H1 (cell line): Measurements from ENCODE around the gene SLC25A26. TPM values are rescaled to one million over a fixed set of nuclear protein-coding genes. Genes with fewer than 3 reads are reported as not detected.

ENCODE experiments used
- CTCF ChIA-PET: fragments of 300-600 bp; sonication (Branson Sonifier 250); formaldehyde crosslinking; loops from one replicate; lab custom pipeline; 2021; ENCODE audit not compliant: partially characterized antibody; lab: Charles Lee
- POLR2A ChIA-PET: fragments of 300-600 bp; sonication (Branson Sonifier 250); formaldehyde crosslinking; loops from one replicate; lab custom pipeline; 2021; ENCODE audit warnings: inconsistent platforms; ENCODE audit not compliant: partially characterized antibody; lab: Charles Lee
- DNase-seq, 2 experiments: peaks; one replicate each; pipeline versions ENCODE4 v3.0.0 to v3.0.0-alpha.2; 2010 to 2022; ENCODE audit warnings: low spot score in 2 of 2, low read depth in 1 of 2, mixed read lengths in 1 of 2
- FAIRE-seq: peaks from 2 replicates; lab custom pipeline; 2011; peaks lifted over from hg19 to GRCh38; lab: Jason Lieb, UNC
- H2AFZ ChIP-seq: 2 replicates; pipeline ENCODE4 v1.8.1; 2012; ENCODE audit warnings: low read length, inconsistent platforms
- H2AK5ac ChIP-seq: 2 replicates; pipeline ENCODE4 v1.6.1; 2013; ENCODE audit warnings: low read depth, low read length
- H2BK120ac ChIP-seq: replicated peaks from 2 replicates; pipeline ENCODE3; 2013; ENCODE audit warnings: low read depth, low read length, inconsistent platforms
- H2BK12ac ChIP-seq: 2 replicates; pipeline ENCODE4 v1.6.1; 2013; ENCODE audit warnings: low read depth, low read length
- H2BK15ac ChIP-seq: 2 replicates; pipeline ENCODE4 v1.6.1; 2013; ENCODE audit warnings: low read length
- H2BK20ac ChIP-seq: 2 replicates; pipeline ENCODE4 v1.6.1; 2013; ENCODE audit warnings: low read length
- H2BK5ac ChIP-seq: 2 replicates; pipeline ENCODE4 v1.6.1; 2013; ENCODE audit warnings: low read depth, low read length
- H3K14ac ChIP-seq: 2 replicates; pipeline ENCODE4 v1.6.1; 2013; ENCODE audit warnings: inconsistent platforms; ENCODE audit not compliant: insufficient read length
- H3K18ac ChIP-seq: 2 replicates; pipeline ENCODE4 v1.6.1; 2013; ENCODE audit warnings: low read length; ENCODE audit errors: extremely low read depth
- H3K23ac ChIP-seq: 2 replicates; pipeline ENCODE4 v1.6.1; 2013; ENCODE audit warnings: inconsistent platforms; ENCODE audit not compliant: insufficient read length
- H3K23me2 ChIP-seq: 2 replicates; pipeline ENCODE4 v1.6.1; 2013; ENCODE audit warnings: low read depth, low read length
- H3K27ac ChIP-seq: 2 replicates; pipeline ENCODE4 v1.6.1; 2011; ENCODE audit warnings: low read depth, low read length, inconsistent platforms
- H3K27me3 ChIP-seq, 4 experiments: replicated peaks in 1 of 4; 1 replicate in 1 of 4; 2 replicates in 3 of 4; pipeline versions ENCODE4 v1.6.1 to v1.8.1; 2011 to 2013; ENCODE audit warnings: low read length in 3 of 4, mild to moderate bottlenecking in 3 of 4, inconsistent platforms in 2 of 4, mixed read lengths in 2 of 4, moderate library complexity in 1 of 4; ENCODE audit not compliant: control insufficient read depth in 3 of 4, insufficient read depth in 3 of 4; ENCODE audit errors: extremely low read depth in 1 of 4
- H3K36me3 ChIP-seq, 4 experiments: 2 replicates each; pipeline versions ENCODE4 v1.6.1 to v1.8.1; 2011 to 2013; ENCODE audit warnings: mild to moderate bottlenecking in 4 of 4, low read length in 3 of 4, moderate library complexity in 2 of 4, control low read depth in 1 of 4, inconsistent platforms in 1 of 4; ENCODE audit not compliant: insufficient read depth in 4 of 4, control insufficient read depth in 2 of 4
- H3K4ac ChIP-seq: replicated peaks from 2 replicates; pipeline ENCODE3; 2013; ENCODE audit warnings: low read length, low read depth, mixed read lengths, inconsistent platforms; ENCODE audit not compliant: insufficient read length
- H3K4me1 ChIP-seq, 4 experiments: replicated peaks in 1 of 4; 1 replicate in 1 of 4; 2 replicates in 3 of 4; pipeline versions ENCODE4 v1.6.1 to v1.8.1; 2011 to 2013; ENCODE audit warnings: low read length in 3 of 4, inconsistent platforms in 2 of 4, mixed read lengths in 1 of 4; ENCODE audit not compliant: insufficient read depth in 4 of 4, control insufficient read depth in 3 of 4
- H3K4me2 ChIP-seq, 2 experiments: 2 replicates each; pipeline versions ENCODE4 v1.6.1 to v1.8.1; 2011 to 2013; ENCODE audit warnings: low read depth in 2 of 2, low read length in 2 of 2, control low read depth in 1 of 2, inconsistent platforms in 1 of 2, mild to moderate bottlenecking in 1 of 2; ENCODE audit not compliant: insufficient read depth in 1 of 2
- H3K4me3 ChIP-seq, 4 experiments: fragments of 200-600, 300-600 bp in 1 of 4; sonication (generic), shearing (Covaris generic), sonication (Bioruptor Twin) in 1 of 4; 2 replicates each; pipeline versions ENCODE4 v1.5.1 to v1.8.1; 2011 to 2016; ENCODE audit warnings: low read length in 4 of 4, low read depth in 3 of 4, control low read depth in 2 of 4, inconsistent platforms in 2 of 4, mild to moderate bottlenecking in 2 of 4, mixed read lengths in 1 of 4, moderate library complexity in 1 of 4; ENCODE audit not compliant: insufficient read depth in 2 of 4; ENCODE audit errors: extremely low read depth in 1 of 4
- H3K56ac ChIP-seq: replicated peaks from 2 replicates; pipeline ENCODE3; 2013; ENCODE audit warnings: low read depth, mild to moderate bottlenecking, mixed read lengths, low read length, inconsistent platforms; ENCODE audit not compliant: insufficient read length
- H3K79me1 ChIP-seq: 2 replicates; pipeline ENCODE4 v1.6.1; 2013; ENCODE audit warnings: low read depth, low read length, control low read depth
- H3K79me2 ChIP-seq, 2 experiments: 2 replicates each; pipeline versions ENCODE4 v1.6.1 to v1.8.1; 2012 to 2013; ENCODE audit warnings: low read length in 2 of 2, mild to moderate bottlenecking in 2 of 2, inconsistent platforms in 1 of 2; ENCODE audit not compliant: insufficient read depth in 2 of 2, control insufficient read depth in 1 of 2
- H3K9ac ChIP-seq, 4 experiments: replicated peaks in 1 of 4; 1 replicate in 1 of 4; 2 replicates in 3 of 4; pipeline versions ENCODE4 v1.6.1 to v1.8.1; 2011 to 2013; ENCODE audit warnings: low read depth in 3 of 4, low read length in 3 of 4, control low read depth in 2 of 4, mild to moderate bottlenecking in 2 of 4, moderate library complexity in 2 of 4, inconsistent platforms in 1 of 4; ENCODE audit errors: extremely low read depth in 1 of 4
- H3K9me3 ChIP-seq, 2 experiments: 2 replicates each; pipeline versions ENCODE4 v1.6.1 to v1.8.1; 2012 to 2013; ENCODE audit warnings: mild to moderate bottlenecking in 2 of 2, moderate library complexity in 2 of 2, control low read depth in 1 of 2, inconsistent platforms in 1 of 2, low read depth in 1 of 2, low read length in 1 of 2, mixed read lengths in 1 of 2; ENCODE audit not compliant: insufficient read depth in 2 of 2
- H4K20me1 ChIP-seq, 2 experiments: replicated peaks in 1 of 2; 2 replicates each; pipeline versions ENCODE3 to v1.8.1; 2011 to 2013; ENCODE audit warnings: inconsistent platforms in 2 of 2, low read length in 2 of 2, mild to moderate bottlenecking in 1 of 2; ENCODE audit not compliant: insufficient read depth in 2 of 2, control insufficient read depth in 1 of 2
- H4K5ac ChIP-seq: 2 replicates; pipeline ENCODE4 v1.6.1; 2013; ENCODE audit warnings: low read length, low read depth, mixed read lengths, inconsistent platforms; ENCODE audit not compliant: insufficient read length
- H4K8ac ChIP-seq: 2 replicates; pipeline ENCODE4 v1.8.0; 2013; ENCODE audit warnings: mild to moderate bottlenecking, moderate library complexity, low read length, inconsistent platforms; ENCODE audit not compliant: insufficient read depth; ENCODE audit errors: extremely low read depth
- H4K91ac ChIP-seq: replicated peaks from 2 replicates; pipeline ENCODE3; 2013; ENCODE audit warnings: low read length, mixed read lengths, inconsistent platforms; ENCODE audit not compliant: insufficient read length
- EZH2 ChIP-seq: fragments of 200-600 bp; sonication (generic); IDR thresholded peaks from 2 replicates; pipeline ENCODE4 v1.7.1; 2012; ENCODE audit warnings: low read depth, mild to moderate bottlenecking, moderate library complexity, low read length, inconsistent platforms; ENCODE audit not compliant: severe bottlenecking
- POLR2AphosphoS5 ChIP-seq: IDR thresholded peaks from 2 replicates; pipeline ENCODE4 v1.6.1; 2011; ENCODE audit warnings: low read depth, low read length
- RXRA ChIP-seq: IDR thresholded peaks from 2 replicates; pipeline ENCODE4 v1.6.1; 2011; ENCODE audit warnings: low read depth, mild to moderate bottlenecking, low read length, moderate library complexity; ENCODE audit not compliant: insufficient read depth
- SRF ChIP-seq: IDR thresholded peaks from 2 replicates; pipeline ENCODE4 v1.6.1; 2011; ENCODE audit warnings: mild to moderate bottlenecking, low read depth, low read length, moderate library complexity
- WGBS, 2 experiments: shearing (Covaris generic) in 1 of 2; methylation state at CpG; one replicate each; pipeline versions ENCODE4 v1.1.6 to v1.1.7; 2013 to 2015; ENCODE audit warnings: low lambda C conversion rate in 2 of 2, mixed read lengths in 2 of 2, inconsistent platforms in 1 of 2, low coverage in 1 of 2, missing lambda C conversion rate in 1 of 2; ENCODE audit not compliant: insufficient replicate concordance in 2 of 2, insufficient coverage in 1 of 2, insufficient read length in 1 of 2; ENCODE audit errors: extremely low coverage in 1 of 2, missing lambda C conversion rate in 1 of 2; 5-methylcytosine and 5-hydroxymethylcytosine counted together
- polyA plus RNA-seq, 7 experiments: library from polyadenylated mRNA; depleted of rRNA in 3 of 7; stranded (reverse) in 5 of 7; unstranded in 2 of 7; fragments of >200 nt in 5 of 7; fragments of 200-250 nt in 2 of 7; gene quantifications; 1 replicate in 5 of 7; 2 replicates in 1 of 7; 4 replicates in 1 of 7; pipeline versions ENCODE4 v1.2.1 to v1.2.3, GENCODE V29; 2011 to 2013; ENCODE audit warnings: missing spikeins in 2 of 7, mixed read lengths in 2 of 7
- total RNA-seq: library from RNA; stranded (reverse); fragmentation: NEBNext Ultra II Directional; extraction: Animal tissue kit (Norgen Biotek cat#: 25700); gene quantifications from 2 replicates; pipeline ENCODE4 v1.2.1, GENCODE V29; 2021
- TF ChIP-seq, protein P1 (sequence below): IDR thresholded peaks from 2 replicates; pipeline ENCODE4 v1.6.1; 2012; ENCODE audit warnings: low read length, inconsistent platforms
- TF ChIP-seq, protein P2 (sequence below): IDR thresholded peaks from 2 replicates; pipeline ENCODE4 v1.6.1; 2012; ENCODE audit warnings: inconsistent platforms

The SLC25A26 gene
- total and polyA plus RNA-seq, 2 of the 8 experiments (the other 6 are each of a cell fraction or from before 2014, with no cell fraction given) = 30.0 to 37.0 TPM

DNA sequence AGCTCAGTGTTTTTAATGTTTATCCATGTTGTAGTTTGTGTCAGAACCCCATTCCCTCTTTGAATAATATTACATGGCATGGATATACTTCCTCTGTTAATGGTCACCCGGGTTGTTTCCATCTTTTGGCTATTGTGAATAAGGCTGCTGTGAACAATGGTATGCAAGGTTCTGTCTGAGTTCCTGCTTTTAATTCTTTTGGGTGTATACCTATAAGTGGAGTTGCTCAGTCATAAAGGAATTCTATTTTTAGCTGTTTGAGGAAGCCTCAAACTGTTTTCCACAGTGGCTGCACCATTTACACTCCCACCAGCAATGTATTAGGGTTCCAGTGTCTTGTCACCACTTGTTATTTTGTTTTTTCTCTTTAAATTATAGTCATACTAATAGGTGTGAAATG is 99.6 kb downstream of the SLC25A26 start:
- Histone ChIP-seq H3K27ac (no peak overlapping the region), H2BK120ac (no peak overlapping the region), H4K5ac (no peak overlapping the region), H2BK15ac (no peak overlapping the region), H4K91ac (no peak overlapping the region), H3K23me2 (peaks cover 2% of the 10 kb centered on the region; the same call in 1 of the 2 replicates), H3K4me3 (no peak overlapping the region), H3K27me3 (no peaks in the 10 kb centered on the region), H3K4ac (no peak overlapping the region), H3K56ac (no peak overlapping the region), H2AFZ (no peak overlapping the region), H3K23ac (no peak overlapping the region), H3K9me3 (no peaks in the 10 kb centered on the region), H4K20me1 (no peaks in the 10 kb centered on the region), H2AK5ac (no peak overlapping the region), H4K8ac (no peak overlapping the region), H3K36me3 (no peaks in the 10 kb centered on the region), H3K18ac (no peak overlapping the region), H3K79me2 (no peaks in the 10 kb centered on the region; a peak in 1 of 4 replicates), H2BK12ac (no peak overlapping the region), H3K79me1 (no peaks in the 10 kb centered on the region; the same call in 1 of the 2 replicates), H3K4me1 (peaks cover 3 to 5% (median 4%) of the 10 kb centered on the region in 4 experiments), H3K9ac (no peak overlapping the region), H3K14ac (no peak overlapping the region), H2BK5ac (no peak overlapping the region), H2BK20ac (no peak overlapping the region), H3K4me2 (no peak overlapping the region)
- FAIRE-seq = no peak
- TF ChIP-seq POLR2AphosphoS5 (no peak), EZH2 (no peak), SRF (no peak), RXRA (no peak)
- TF ChIP-seq, protein P1, sequence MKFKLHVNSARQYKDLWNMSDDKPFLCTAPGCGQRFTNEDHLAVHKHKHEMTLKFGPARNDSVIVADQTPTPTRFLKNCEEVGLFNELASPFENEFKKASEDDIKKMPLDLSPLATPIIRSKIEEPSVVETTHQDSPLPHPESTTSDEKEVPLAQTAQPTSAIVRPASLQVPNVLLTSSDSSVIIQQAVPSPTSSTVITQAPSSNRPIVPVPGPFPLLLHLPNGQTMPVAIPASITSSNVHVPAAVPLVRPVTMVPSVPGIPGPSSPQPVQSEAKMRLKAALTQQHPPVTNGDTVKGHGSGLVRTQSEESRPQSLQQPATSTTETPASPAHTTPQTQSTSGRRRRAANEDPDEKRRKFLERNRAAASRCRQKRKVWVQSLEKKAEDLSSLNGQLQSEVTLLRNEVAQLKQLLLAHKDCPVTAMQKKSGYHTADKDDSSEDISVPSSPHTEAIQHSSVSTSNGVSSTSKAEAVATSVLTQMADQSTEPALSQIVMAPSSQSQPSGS = no peak
- TF ChIP-seq, protein P2, sequence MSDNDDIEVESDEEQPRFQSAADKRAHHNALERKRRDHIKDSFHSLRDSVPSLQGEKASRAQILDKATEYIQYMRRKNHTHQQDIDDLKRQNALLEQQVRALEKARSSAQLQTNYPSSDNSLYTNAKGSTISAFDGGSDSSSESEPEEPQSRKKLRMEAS = no peak
- ChIA-PET POLR2A (interaction anchor here (1.4 kb wide), 1 partner anchor 14 kb away, joined by 3 read pairs; no protein-coding TSS in a partner anchor), CTCF (interaction anchor here (0.8 to 2.9 kb wide), 4 partner anchors 8 to 58 kb away, joined by 3 to 18 read pairs (median 4); no protein-coding TSS in a partner anchor)
- WGBS, 2 experiments = 88% methylated on average over 1 of the region's 1 CpG; no CpG with 5 or more reads in 1 of the 2 experiments
- DNase-seq = no peak
